OCI-LY3 (cell line): ENCODE results near the gene ARHGAP25.
A peak's percentile ranks its signal among the peaks of the same experiment; 100 is the strongest.

Experiments used
- H2AFZ ChIP-seq: fragments of 200-600, 300-600 bp; shearing (Covaris generic); 2 replicates; pipeline ENCODE4 v1.6.0; 2014; ENCODE audit warnings: antibody characterized with exemption, low read depth, low read length
- H3K27ac ChIP-seq: fragments of 200-600, 300-600 bp; sonication (generic); 2 replicates; pipeline ENCODE4 v1.5.1; 2014; ENCODE audit warnings: mild to moderate bottlenecking, low read length, moderate library complexity, mixed read lengths
- H3K27me3 ChIP-seq: fragments of 200-600, 300-600 bp; sonication (generic); 2 replicates; pipeline ENCODE4 v1.6.1; 2014; ENCODE audit warnings: low read depth, low read length, mixed read lengths
- H3K36me3 ChIP-seq: fragments of 200-600, 300-600 bp; sonication (generic); replicated peaks from 2 replicates; pipeline ENCODE3; 2014; ENCODE audit warnings: low read depth, low read length, mixed read lengths
- H3K4me1 ChIP-seq: fragments of 300-600, 200-600 bp; sonication (generic); 2 replicates; pipeline ENCODE4 v1.6.1; 2014; ENCODE audit warnings: low read length, mixed read lengths
- H3K4me2 ChIP-seq: fragments of 200-600, 300-600 bp; sonication (generic); 2 replicates; pipeline ENCODE4 v1.6.1; 2014; ENCODE audit warnings: low read length, mixed read lengths
- H3K4me3 ChIP-seq: fragments of 300-600, 200-600 bp; sonication (generic); 2 replicates; pipeline ENCODE4 v1.5.1; 2014; ENCODE audit warnings: antibody characterized with exemption, mild to moderate bottlenecking, low read length, moderate library complexity
- H3K79me2 ChIP-seq: fragments of 300-600, 200-600 bp; shearing (Covaris generic); 2 replicates; pipeline ENCODE4 v1.6.1; 2014; ENCODE audit warnings: mild to moderate bottlenecking, low read length, mixed read lengths
- H3K9ac ChIP-seq: fragments of 300-600, 200-600 bp; shearing (Covaris generic); 2 replicates; pipeline ENCODE4 v1.6.0; 2014; ENCODE audit warnings: mild to moderate bottlenecking, low read length, moderate library complexity
- H3K9me3 ChIP-seq: fragments of 200-600, 300-600 bp; shearing (Covaris generic); 2 replicates; pipeline ENCODE4 v1.6.1; 2014; ENCODE audit warnings: low read length, mixed read lengths; ENCODE audit not compliant: insufficient read depth
- H4K20me1 ChIP-seq: fragments of 200-600, 300-600 bp; sonication (generic); 2 replicates; pipeline ENCODE4 v1.6.1; 2016; ENCODE audit warnings: low read length, mixed read lengths; ENCODE audit not compliant: insufficient read depth
- EZH2phosphoT487 ChIP-seq: fragments of 200-600 bp; shearing (Covaris generic); IDR thresholded peaks from 2 replicates; pipeline ENCODE4 v1.6.1; 2018; ENCODE audit warnings: antibody characterized with exemption, mixed run types, low read depth
- TF ChIP-seq, protein P1 (sequence below): fragments of 200-600, 300-600 bp; sonication (generic); IDR thresholded peaks from 2 replicates; pipeline ENCODE4 v1.5.1; 2014; ENCODE audit warnings: antibody characterized with exemption, low read length, low read depth

The ARHGAP25 gene

DNA sequence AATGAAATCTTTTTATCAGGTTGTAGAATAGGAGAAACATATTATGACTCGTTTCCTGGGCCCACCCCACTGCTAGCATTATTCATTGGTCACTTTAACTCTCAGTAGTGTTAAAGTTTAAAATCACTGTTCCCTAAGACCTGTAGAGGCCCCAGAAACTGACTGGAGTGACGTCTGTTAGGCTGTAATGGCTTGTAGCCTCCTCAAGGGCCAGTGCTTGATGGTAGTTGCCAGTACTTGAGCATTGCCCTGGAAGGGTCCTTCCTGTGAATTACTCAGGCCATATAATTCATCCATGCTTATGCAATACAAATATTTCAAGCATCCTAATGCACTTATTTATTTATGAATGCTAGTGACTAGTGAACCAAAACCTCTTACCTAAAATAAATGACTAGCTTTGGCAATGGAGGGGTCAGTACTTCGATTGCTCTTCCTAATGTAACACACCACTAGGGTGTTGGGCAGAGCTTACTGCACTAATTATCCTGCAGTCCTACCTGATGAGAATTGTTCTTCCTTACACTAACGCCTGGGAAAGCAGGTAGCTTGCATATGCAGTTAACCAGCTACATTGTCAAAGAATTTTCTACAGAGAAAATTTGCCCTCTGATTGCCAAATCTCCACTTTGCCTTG is 31.2 kb downstream of the ARHGAP25 start:
- H3K9me3 ChIP-seq: no peaks in the 10 kb centered on the region
- H3K4me2 ChIP-seq: peak overlapping the region; percentile 83
- no peaks in the 10 kb centered on the region for H3K27me3 ChIP-seq
- no peak overlapping the region for H2AFZ ChIP-seq
- H3K9ac ChIP-seq: peak overlapping the region; percentile 100
- H3K4me1 ChIP-seq: peaks cover 99% of the 10 kb centered on the region
- peaks cover 72% of the 10 kb centered on the region for H3K79me2 ChIP-seq
- peak overlapping the region; percentile 99 for H3K27ac ChIP-seq
- TF ChIP-seq, protein P1, sequence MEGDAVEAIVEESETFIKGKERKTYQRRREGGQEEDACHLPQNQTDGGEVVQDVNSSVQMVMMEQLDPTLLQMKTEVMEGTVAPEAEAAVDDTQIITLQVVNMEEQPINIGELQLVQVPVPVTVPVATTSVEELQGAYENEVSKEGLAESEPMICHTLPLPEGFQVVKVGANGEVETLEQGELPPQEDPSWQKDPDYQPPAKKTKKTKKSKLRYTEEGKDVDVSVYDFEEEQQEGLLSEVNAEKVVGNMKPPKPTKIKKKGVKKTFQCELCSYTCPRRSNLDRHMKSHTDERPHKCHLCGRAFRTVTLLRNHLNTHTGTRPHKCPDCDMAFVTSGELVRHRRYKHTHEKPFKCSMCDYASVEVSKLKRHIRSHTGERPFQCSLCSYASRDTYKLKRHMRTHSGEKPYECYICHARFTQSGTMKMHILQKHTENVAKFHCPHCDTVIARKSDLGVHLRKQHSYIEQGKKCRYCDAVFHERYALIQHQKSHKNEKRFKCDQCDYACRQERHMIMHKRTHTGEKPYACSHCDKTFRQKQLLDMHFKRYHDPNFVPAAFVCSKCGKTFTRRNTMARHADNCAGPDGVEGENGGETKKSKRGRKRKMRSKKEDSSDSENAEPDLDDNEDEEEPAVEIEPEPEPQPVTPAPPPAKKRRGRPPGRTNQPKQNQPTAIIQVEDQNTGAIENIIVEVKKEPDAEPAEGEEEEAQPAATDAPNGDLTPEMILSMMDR: peak; percentile 19
- TF ChIP-seq EZH2phosphoT487: no peak
- no peaks in the 10 kb centered on the region for H3K36me3 ChIP-seq
- H4K20me1 ChIP-seq: no peaks in the 10 kb centered on the region
- peak overlapping the region; percentile 62 for H3K4me3 ChIP-seq

DNA sequence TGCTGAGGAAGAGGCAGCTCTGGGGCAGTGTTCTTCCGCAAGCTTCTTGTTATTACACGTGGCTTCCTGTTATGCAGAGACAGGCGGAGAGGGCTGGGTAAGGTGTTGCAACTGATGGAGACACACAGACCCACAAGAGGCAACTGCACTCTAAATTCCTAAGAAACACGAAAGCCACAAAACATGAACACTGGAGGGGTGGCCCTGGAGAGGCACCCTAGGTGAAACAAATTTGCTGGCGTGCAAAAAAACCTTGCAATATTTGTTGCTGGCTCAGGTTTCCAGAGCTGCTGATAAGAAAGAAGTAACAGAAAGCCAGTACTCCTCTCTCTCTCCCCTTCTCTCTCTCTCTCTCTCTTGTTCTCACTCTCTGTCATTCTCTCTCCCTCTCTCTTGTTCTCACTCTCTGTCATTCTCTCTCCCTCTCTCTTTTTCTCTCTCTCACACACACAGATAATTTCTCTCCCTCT is 31.8 kb downstream of the ARHGAP25 start:
- H3K36me3 ChIP-seq: no peaks in the 10 kb centered on the region
- peak overlapping the region; percentile 83 for H3K4me2 ChIP-seq
- peak overlapping the region; percentile 62 for H3K4me3 ChIP-seq
- H2AFZ ChIP-seq: no peak overlapping the region
- peaks cover 78% of the 10 kb centered on the region for H3K79me2 ChIP-seq
- H4K20me1 ChIP-seq: no peaks in the 10 kb centered on the region
- H3K4me1 ChIP-seq: peaks cover 99% of the 10 kb centered on the region
- TF ChIP-seq, protein P1: no peak
- no peak for TF ChIP-seq EZH2phosphoT487
- no peaks in the 10 kb centered on the region for H3K27me3 ChIP-seq
- peak overlapping the region; percentile 99 for H3K27ac ChIP-seq
- H3K9ac ChIP-seq: peak overlapping the region; percentile 100
- H3K9me3 ChIP-seq: no peaks in the 10 kb centered on the region

DNA sequence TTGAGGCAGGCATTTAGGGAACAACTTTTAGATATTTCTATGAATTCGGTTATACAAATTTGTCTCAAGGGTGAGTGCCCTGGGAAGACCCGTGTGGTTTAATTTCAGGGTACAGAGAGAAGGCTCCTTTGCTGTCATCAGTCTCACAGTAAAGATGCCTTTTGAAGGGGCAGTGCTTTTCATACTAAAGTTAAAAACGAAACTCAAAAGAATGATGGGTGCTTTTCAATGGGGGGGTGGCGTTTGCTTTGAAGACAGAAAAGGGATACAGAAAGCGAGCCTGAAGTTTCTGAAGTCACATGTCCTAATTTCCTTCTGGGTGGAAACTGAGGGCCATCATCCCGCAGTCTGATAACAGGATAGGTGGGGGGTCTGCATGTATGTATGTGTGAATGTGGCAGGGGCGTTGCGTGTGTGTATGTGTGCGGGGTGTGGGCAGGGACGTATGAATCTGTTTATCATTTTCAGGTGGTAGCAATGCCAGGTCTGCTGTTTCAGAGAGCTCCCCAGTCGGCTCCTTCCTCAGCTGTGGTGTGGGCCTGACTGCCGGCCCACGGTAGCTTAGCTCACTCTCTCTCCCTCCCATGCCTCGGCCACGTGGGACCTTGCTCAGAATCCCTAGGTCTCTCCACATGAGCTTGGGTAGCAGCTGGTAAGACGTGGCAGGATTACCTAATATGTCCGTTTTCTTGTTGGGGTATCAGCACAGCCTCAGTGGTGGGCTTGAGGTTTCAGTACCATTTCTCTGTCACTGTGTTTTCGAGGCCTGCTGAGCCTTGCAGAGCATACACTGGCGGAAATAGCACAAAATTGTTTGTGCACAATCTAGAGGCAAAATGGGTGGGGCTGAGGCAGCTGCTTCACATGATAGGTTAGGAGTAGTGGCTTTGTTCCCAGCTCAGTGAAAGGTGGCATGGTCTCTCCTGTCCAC is 32.7 kb downstream of the ARHGAP25 start:
- H3K4me1 ChIP-seq: peaks cover 99% of the 10 kb centered on the region
- peak overlapping the region; percentile 83 for H3K4me2 ChIP-seq

More for the DNA sequence above, 32.7 kb downstream of the ARHGAP25 start:
- Histone ChIP-seq H3K9ac (peak overlapping the region; percentile 100), H4K20me1 (no peaks in the 10 kb centered on the region), H2AFZ (no peak overlapping the region), H3K79me2 (peaks cover 87% of the 10 kb centered on the region), H3K27ac (peak overlapping the region; percentile 99), H3K4me3 (peak overlapping the region; percentile 62), H3K36me3 (peaks cover 4% of the 10 kb centered on the region), H3K27me3 (no peaks in the 10 kb centered on the region), H3K9me3 (no peaks in the 10 kb centered on the region)
- no peak for TF ChIP-seq EZH2phosphoT487
- TF ChIP-seq, protein P1: no peak
